T-helper 22 cell (primary cell): ENCODE measurements around the gene LNX2.
"Not testable (repeated sequence)": the region's sequence is repeated elsewhere in the genome, so short reads cannot be mapped to it uniquely, and the experiment has no call there.

Experiments
- DNase-seq: peaks from one replicate; pipeline ENCODE4 v3.0.0-alpha.2; 2020; ENCODE audit warnings: low read depth

The LNX2 gene

DNA sequence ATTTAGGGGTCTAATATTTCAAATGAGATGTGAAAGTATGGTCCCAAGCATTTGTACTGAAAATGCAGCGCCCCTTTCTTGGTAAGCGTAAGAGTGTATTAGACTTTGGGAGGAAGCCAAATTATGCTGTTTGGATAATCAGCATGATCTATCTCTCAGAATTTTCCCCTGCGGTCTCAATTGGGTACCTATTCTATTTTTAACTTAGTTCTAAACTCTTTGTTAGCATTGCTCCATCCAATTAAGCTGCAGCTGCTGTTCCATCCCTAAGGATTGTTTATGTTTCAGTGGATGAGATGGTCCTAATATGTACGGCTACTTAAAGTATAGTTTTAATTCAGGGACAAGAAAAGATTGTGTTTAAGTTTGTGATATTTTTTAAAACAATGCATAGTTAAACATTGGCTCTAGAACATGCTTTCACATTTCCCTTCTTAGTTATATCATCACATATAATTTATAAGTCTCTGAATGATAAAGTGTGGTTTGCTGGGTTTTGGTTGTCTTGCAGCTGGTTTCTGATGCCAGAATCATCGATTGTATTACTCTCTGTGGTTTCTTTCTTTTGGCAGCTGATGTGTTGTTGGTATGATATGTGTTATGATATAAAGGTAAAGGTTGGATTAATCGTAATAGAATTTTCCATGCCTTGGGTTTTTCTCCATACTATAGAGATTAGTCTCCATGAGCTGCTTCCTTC, 16.4 kb upstream of the LNX2 start:
- no peak for DNase-seq

DNA sequence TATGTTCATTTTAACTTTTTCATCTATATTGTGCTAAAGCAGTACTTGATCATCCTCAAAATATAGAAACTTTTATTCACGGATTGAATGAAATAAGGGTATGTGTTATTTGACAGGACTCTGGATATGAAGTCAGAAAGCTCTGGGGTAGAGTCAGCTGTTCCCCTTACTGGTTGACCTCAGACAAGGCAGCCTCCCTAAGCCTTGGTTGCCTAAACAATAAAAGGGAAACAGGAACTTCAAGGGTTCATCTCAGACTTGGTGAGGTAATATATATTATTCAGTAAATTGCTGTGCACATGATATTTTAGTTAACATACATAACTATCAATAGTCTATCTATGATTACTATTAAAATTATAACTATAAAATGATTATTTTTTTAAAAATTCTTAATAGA, 14.9 kb upstream of the LNX2 start:
- no peak for DNase-seq

DNA sequence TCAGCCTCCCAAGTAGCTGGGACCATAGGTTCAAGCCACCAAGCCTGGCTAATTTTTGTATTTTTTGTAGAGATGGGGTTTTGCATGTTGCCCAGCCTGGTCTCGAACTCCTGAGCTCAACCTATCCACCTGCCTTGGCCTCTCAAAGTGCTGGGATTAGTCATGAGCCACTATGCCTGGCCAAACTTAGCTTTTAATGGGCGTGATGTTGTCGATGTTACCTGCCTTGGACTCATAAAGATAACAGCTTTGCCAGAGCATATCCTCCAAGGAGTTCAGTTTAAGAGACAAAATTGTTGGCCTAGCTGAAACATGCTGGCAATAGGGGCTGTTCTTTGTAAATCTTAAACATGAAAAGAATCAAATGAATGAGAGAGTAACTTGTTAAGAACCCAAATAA, 14.5 kb upstream of the LNX2 start:
- no peak for DNase-seq

DNA sequence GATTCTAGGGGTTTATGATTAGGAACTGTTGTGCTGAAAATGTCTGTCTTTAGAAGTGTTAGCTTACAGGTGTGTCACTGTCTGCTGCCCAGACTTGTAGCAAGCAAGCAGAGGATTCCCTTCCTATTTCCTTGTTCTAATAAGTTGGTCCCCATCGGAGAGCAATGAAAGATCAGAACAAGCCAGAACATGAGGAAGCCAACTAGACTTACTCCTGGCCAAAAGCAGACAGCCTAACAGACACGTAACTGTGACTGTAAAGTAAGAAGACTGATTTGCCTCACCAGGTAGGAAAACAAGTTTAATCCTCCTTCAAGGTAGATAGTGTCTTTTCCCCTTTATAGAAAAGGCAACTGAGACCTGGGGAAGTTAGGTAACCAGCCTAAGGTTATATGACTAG, 13.9 kb upstream of the LNX2 start:
- DNase-seq = no peak

DNA sequence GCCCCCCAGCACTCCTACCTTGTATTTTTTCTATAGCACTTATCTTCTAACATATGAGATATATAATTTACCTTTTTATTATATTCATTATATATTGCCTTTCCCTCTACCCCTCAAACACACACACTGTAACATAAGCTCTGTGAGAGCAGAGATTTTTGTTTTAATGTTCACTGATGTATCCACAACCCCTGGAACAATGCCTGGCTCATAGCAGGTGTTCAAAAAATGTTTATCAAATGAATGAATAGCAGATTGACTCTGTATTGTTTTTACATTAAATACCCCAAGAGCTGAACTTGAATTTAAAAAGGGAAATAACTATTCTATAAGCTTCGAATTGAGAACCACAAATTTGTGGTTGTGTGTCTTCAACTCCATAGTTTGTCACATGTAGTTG, 12.3 kb upstream of the LNX2 start:
- DNase-seq = no peak

DNA sequence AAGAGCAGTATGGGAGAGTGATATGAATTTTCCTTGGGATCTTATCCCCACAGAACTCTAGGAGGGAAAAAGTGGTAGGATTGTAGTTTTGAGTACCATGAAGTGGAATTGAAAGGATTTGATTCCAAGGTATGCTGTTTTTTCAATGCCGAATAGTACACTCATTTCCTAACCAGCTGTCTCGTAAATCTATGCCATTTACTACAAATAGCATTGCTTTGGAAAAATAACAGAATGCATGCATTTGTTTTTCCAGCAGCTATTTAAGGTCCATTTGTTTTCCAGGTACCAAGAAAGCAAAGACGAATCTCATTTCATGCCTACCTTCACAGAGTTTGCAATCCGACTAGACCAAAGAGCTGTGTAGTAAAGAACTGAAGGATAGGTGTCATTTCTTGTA, 11.9 kb upstream of the LNX2 start:
- DNase-seq = no peak

DNA sequence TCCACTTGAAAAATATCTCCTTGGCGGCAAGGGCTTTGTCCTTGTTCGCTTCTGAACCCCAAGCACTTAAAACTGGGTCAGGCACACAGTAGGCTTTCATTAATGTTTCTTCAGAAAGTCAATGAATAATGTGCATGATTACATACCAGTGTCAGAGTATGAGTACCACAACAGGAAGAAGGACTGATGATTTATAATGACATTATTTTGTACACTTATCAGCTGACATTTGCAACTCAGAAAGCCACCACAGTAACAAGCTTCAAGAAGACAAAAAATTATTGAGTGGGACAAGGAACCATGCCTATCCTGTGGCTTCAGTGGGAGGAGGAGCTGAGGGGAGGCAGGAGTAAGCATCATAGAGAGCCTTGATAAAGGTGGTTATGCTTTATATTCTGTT, 11.3 kb upstream of the LNX2 start:
- DNase-seq = no peak

DNA sequence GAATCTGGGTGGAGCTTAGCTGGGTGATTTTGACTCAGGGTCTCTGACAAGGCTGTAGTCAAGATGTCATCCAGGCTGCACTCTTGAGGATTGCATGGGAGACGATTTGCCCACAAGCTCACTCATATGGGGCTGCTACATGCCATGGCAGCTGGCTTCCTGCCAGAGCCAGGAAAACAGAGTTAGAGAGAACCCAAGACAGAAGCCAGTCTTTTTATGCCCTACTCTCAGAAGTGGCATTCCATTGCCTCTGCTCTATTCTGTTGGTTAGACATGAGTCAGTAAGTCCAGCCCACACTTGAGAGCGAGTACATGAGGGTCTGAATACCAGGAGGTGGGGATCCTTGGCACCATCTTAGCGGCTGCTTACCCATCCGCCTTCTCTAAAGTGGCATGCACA, 10.8 kb upstream of the LNX2 start:
- no peak for DNase-seq

DNA sequence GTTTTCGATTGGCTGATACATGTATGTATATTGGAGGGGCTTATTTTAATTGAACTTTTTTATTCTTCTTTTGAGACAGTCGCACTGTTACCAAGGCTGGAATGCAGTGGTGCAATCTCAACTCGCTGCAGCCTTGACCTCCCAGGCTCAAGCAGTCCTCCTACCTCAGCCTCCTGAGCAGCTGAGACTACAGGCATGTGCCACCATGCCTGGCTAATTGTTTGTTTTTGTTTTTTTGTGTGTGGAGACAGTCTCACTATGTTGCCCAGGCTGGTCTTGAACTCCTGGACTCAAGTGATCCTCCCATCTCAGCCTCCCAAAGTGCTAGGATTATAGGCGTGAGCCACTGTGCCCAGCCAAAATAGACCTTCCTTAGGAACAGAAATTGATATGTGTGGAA, 8.4 kb upstream of the LNX2 start:
- DNase-seq = not testable (repeated sequence)

DNA sequence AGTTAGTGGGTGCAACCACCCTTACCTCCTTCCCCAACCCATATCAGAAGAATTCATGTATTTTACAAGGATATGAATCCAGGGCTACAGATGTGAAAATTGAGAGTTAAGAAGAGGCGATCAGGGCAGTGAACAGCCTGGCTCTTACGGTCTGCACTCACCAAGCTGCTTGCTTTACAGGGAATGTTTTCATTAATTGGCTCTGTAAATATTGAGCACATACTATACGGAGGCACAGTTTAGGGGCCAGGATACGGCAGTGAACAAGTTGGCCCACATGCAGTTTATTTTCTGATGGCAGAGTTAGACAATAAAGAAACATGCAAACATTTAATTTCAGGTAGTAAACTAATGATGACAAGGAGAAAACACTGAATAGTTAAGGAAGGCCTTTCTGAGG, 7.8 kb upstream of the LNX2 start:
- DNase-seq = no peak

DNA sequence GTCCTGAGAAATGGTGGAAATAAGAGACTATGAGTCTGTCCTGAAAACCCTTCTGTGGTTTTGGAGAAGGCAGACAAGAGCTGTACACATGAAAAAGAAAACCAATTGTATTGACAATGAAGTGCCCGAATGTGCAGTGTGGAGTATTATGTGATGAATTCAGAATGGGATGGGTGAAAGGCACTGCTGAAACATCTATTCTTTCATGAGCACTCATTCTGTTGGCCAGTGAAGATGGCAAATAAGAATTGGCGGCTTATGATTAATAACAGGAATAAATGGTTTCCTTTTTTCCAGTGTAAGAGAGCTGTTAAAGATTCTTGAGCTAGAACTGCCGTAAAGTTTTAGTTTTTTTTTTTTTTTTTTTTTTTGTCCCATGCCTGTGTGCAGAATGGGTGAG, 7.1 kb upstream of the LNX2 start:
- no peak for DNase-seq

DNA sequence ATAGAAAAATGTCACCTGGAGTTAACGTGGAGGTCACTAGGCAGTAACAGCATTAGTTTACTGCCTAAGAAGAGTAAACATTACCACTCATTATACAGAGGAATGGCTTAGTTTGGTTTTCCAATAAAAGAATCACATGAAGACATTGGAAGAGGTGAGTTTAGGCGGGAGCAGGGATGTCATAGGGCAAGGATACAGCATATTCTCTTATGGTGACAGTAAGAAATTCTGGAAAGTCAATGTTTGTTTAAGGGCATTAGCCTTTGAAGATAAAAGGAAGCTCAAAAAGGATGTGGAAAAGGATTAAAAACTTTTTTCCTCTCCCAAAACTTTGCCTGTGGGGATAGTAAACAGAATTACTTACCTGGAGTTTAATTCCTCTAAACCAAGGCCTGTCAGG, 5.5 kb upstream of the LNX2 start:
- DNase-seq = no peak

DNA sequence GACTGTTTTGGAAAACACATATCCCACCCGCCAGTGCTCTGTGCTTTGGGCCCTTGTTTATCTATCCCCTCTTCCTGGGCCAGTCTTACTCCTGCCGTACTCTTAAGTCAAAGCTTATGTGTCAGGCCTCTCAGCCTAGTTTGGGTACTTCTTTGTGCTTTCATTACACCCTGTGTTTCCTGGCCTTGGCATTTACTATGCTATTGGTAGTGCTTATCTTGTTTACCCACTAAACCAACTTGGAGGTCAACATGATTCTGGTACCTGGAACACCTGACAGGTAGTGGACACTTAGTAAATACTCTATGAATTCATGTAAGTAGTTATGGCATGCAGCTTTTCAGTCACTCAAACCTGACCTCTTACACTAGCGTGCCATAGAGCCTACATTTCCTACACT, 3.7 kb upstream of the LNX2 start:
- no peak for DNase-seq

DNA sequence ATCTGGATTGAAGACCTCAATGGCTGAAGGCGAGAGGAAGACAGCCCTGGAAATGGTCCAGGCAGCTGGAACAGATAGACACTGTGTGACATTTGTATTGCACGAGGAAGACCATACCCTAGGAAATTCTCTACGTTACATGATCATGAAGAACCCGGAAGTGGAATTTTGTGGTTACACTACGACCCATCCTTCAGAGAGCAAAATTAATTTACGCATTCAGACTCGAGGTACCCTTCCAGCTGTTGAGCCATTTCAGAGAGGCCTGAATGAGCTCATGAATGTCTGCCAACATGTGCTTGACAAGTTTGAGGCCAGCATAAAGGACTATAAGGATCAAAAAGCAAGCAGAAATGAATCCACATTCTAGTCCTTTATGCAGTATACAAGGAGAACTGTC, 2.6 kb upstream of the LNX2 start:
- no peak for DNase-seq

DNA sequence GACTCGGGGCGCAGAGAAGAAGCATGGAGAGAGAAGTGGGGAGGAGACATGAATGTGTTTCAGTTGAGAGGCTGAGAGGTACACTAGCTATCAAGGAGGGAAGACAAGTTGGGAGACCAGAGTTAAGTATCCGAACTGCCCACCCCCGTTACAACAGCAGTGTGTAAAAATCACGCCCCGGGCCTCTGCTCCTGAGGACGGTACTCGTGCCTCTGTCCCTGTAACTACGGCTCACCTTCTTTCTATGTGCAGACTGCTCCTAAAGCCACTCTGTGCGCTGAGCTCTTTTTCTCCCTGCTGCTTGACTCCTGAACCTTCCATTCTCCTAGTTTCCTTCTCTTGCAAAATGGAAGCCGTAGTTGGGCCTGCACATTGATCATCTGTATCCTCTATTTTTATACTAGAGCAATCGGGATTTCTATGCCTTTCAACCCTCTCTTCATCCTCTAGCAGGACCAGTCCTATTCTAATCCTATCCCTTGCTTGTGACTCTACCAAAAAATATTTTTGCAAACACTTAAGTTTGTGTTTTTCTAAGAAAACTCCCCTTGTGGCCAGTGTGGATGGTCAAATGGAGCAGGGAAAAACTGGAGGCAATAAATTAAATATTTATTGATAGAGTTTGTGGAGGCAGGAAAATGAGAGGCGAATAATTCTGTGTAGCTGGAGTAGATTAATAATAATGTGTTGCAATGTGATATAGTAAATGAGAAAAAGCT, 1.9 kb upstream of the LNX2 start:
- peak; percentile 1 for DNase-seq

DNA sequence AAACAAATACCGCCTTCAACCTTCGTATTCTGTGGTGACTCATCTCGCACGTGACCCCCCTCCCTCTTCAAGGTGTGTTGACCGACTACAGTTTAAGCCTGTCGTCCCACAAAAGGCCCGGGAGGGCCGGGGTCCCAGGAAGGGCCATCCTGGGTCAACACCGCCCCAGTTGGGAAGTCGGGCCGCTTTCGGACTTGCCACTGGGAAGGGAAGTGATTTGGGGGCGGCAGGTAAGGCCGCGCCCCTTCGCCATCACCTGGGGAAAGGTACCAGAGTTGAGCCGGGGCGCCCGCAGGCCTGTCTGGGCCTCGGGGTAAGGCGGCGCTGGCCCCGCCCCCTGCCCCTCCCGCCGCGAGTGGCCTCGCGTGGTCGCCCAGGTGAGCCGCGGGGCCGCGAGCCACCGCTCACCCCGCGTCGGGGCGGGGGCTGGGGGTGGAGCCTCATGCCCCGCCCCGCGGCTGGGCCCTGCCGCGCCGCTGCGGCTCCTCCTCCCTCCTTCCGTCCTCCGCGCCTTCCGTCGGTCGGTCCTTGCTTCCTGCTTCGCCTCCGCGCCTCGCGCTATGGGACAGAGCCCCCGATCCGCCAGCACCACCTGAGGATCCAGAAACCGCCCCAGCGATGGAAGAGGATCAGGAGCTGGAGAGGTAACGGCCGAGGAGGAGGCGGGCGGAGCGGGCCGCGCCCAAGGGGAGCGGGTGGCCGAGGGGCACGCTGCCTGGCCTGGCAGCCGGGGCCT, 1.2 kb upstream of the LNX2 start, which contains the start of gene POLR1D:
Gene POLR1D (plus strand): TSS at position 527 of the 736 bp plus-strand sequence. CDS start 92 bp downstream, at position 619.
- DNase-seq = peak; percentile 80

DNA sequence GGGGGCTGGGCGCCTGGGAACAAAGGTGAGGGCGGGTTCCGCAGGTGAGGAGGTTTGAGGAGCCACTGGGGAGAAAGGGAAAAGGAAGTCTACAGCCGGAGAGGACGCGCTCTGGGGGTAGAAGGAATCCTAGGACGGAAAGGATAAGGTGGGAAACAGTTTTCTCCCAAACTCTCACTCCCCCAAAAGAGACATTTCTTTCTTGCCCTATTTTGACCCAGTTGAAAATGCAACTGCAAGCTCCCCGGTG, 712 bp upstream of the LNX2 start:
- no peak for DNase-seq

DNA sequence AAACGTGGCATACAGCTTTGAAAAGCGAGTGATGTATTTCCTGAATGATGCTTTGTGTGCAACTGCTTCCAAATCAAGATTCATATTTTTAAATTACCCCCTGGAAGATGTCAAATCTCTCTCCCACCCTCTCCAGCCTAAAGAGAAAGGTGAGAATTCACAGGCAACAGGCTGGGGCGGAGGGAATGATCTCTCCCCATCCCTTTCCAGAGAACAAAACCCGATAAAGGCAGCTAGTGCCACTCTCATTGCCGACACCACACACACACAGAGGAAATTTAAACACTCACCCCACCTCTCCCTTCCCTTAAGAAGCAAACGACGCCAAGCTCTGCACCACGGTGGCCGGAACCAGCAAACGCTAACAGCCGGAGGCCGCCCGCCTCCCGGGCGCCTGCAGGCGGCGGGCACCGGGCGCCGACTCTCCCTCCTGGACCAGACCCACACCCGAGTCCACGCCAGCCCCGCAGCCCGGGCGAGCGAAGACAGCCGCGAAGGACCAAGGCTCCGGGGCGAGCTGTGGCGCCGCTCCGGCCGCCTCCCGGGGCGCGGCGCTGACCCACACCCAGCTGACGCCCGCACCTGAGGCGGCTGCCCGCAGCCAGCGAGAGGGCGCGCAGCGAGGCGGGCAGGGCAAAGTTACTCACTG, 477 bp downstream of the LNX2 start:
- DNase-seq = no peak

DNA sequence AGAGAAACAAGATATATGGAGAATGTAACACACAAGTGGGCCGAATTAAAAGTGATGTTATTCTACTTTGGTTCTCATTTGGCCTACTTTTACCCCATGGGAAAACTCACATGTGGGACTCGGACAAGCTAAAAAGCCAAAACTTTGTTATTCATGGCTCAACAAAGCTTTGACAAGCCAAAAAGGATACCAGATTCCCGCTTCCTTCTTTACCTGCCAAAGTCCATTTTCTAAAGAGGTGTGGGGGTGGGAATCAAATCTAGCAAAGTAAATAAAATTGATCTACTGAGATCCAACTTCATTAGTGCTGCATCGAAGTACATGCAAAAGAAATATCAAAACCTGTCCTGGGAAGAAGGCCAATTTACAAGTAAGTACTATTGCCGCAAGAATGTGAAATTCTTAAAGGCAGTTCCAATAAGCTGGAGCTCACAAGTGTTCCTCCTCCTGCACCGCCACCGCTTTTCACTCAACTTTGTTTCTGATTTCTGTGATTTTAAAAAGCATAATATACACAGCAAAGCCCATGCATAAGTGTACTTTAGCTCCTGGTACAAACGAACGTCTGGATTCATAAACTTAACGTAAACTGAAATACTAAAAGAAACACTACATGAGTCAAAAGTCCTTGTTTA, 1.1 kb downstream of the LNX2 start:
- no peak for DNase-seq

DNA sequence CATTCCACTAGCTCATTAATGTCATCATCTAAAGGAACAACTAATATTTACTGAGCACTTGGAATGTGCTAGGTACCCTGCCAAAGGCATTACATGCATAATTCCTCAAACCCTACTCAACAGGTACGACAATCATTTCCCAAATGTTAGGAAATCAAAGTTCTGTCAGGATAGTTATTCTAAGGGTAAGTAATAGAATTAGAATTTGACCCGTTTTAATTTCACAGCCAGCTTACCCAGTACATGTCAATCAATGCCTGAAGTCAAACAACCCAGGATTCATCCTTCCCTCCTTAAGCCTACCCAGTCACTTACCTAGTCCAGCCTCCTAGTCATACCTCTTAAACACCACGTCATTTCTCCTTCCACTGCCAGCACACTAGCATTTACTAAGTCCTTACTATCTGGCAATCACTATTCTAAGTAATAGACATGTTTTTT, 2.4 kb downstream of the LNX2 start:
- DNase-seq = no peak

DNA sequence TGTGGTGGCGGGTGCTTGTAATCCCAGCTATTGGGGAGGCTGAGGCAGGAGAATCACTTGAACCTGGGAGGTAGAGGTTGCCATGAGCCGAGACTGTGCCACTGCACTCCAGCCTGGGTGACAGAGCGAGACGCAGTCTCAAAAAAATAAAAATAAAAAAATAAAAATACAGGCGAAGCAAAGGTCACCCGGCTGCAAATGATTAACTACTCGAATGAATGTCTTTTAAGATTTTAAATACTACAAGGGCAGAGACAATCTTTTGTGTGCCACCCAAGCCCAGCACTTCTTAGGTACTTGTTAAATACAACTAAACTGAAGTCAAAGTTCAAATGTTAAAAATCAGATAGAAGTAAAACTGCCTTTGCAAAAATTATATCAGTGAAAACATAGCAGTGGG, 6.7 kb downstream of the LNX2 start:
- no peak for DNase-seq

DNA sequence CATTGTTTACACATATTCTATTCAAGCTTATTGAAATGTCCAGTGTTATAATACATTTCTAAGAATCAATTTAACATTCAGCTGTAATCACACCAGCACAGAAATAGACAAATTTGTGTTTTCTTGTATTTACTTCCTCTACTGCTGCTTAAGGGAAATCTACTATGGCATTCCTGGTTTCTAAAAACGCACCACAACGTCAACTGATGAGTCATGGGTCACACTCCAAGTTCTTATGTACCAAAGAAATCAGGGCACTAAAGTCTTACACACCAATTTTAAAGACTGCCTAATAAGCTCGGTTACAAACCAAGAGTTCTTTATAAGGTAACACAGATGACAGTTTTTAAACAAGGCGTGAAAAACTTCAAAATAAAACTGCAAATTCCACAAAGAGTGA, 13.2 kb downstream of the LNX2 start:
- DNase-seq = no peak
